ENCODE data around the gene EXOC3L2. TPM values are rescaled to one million over a fixed set of nuclear protein-coding genes. Genes with fewer than 3 reads are reported as not detected.

Gene EXOC3L2
- total and polyA plus RNA-seq, 2 donors (not counting 3 experiments of a cell fraction or from before 2014, with no cell fraction given): 0.66 to 1.8 TPM

DNA sequence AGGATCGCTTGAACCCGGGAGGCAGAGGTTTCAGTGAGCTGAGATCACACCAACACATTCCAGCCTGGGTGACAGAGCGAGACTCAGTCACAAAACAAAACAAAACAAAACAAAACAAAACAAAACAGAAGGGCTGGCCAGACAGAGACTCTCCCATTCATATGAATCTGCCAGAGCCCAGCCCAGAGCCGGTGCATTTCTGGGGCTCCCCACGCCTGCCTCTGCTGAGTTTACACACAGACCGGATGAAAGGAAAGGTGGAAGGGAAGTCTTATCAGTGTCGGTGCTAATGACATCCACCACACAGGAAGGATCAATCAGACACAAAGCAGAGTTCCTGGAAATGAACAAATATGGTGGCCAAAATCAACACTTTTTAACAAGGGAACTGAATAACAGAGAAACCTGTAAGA is 74.0 kb downstream of the EXOC3L2 start:
- H2AFZ ChIP-seq (ENCODE audit: low read depth, low read length): peak overlapping the region; percentile 22
- peak overlapping the region in 1 of 3 experiments; percentile 11 for H3K4me3 ChIP-seq (replicated peaks in 1 of 3; ENCODE audit: insufficient read depth in 1 of 3, low read depth in 1 of 3, low read length in 3 of 3)
- H3K9me3 ChIP-seq (replicated peaks; ENCODE audit: control insufficient read depth, insufficient read depth, low read length): no peaks in the 10 kb centered on the region
- ChIA-PET CTCF (interaction anchor here (0.8 to 2.1 kb wide), 3 partner anchors 9 to 110 kb away, joined by 3 to 7 read pairs (median 6); no protein-coding TSS in a partner anchor), POLR2A (no interaction called here)
- no TSS peak for BruUV-seq (replicated peaks)
- peak overlapping the region; percentile 84 for H3K27ac ChIP-seq (ENCODE audit: insufficient read depth, low read depth, low read length)
- no peaks in the 10 kb centered on the region for H3K9me1 ChIP-seq (replicated peaks; ENCODE audit: control insufficient read depth, extremely low read depth, insufficient read depth, low read length)
- DNase-seq (ENCODE audit: low read depth, low spot score): peak; percentile 72
- H3K36me3 ChIP-seq (ENCODE audit: control insufficient read depth in 2 of 2, extremely low read depth in 1 of 2, insufficient read depth in 2 of 2, low read length in 2 of 2): no peaks in the 10 kb centered on the region
- intact Hi-C loops (cut with micrococcal nuclease) (loop anchor here (1.0 kb wide), 1 partner anchor 9 kb away; no protein-coding TSS in a partner anchor), dilution Hi-C loops (cut with MboI; ENCODE audit: extremely low pct_ligation_motif_present, low sequenced_read_pairs) (no loop called here)
- TF ChIP-seq, protein P1, sequence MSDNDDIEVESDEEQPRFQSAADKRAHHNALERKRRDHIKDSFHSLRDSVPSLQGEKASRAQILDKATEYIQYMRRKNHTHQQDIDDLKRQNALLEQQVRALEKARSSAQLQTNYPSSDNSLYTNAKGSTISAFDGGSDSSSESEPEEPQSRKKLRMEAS (IDR thresholded peaks at IDR 0.05; ENCODE audit: insufficient read depth, insufficient read length): no peak
- TF ChIP-seq MYC (IDR thresholded peaks at IDR 0.05; ENCODE audit: low read depth, low read length) (no peak), CTCF (IDR thresholded peaks at IDR 0.05; ENCODE audit: extremely low read depth in 1 of 2, insufficient read depth in 1 of 2, low read depth in 1 of 2, low read length in 2 of 2) (no peak), GATA2 (IDR thresholded peaks at IDR 0.05; ENCODE audit: insufficient read depth, insufficient read length, low read depth, low read length) (peak; percentile 88), FOS (IDR thresholded peaks at IDR 0.05; ENCODE audit: borderline replicate concordance, insufficient read depth, low read length) (peak; percentile 15), POLR2AphosphoS5 (IDR thresholded peaks at IDR 0.05; ENCODE audit: insufficient read depth, low read depth, low read length) (peak; percentile 82), EZH2 (IDR thresholded peaks at IDR 0.05; ENCODE audit: borderline replicate concordance, low read depth, low read length, severe bottlenecking) (no peak), JUN (IDR thresholded peaks at IDR 0.05; ENCODE audit: borderline replicate concordance, insufficient read depth, insufficient read length, low read depth) (no peak), POLR2A (IDR thresholded peaks at IDR 0.05; ENCODE audit: low read depth, low read length) (no peak)
- no peaks in the 10 kb centered on the region for H3K79me2 ChIP-seq (ENCODE audit: control insufficient read depth, insufficient read depth, low read length)
- no peaks in the 10 kb centered on the region for H3K27me3 ChIP-seq (ENCODE audit: control insufficient read depth in 2 of 2, insufficient read depth in 2 of 2, low read length in 2 of 2)
- FAIRE-seq: peak; percentile 98
- H4K20me1 ChIP-seq (replicated peaks; ENCODE audit: control insufficient read depth, extremely low read depth, insufficient read depth, low read length): no peaks in the 10 kb centered on the region
- H3K4me2 ChIP-seq (ENCODE audit: insufficient read depth, low read length): peak overlapping the region; percentile 87
- peak overlapping the region; percentile 41 for H3K9ac ChIP-seq (replicated peaks; ENCODE audit: extremely low read depth, insufficient read depth, low read length)
- H3K4me1 ChIP-seq (ENCODE audit: control insufficient read depth, extremely low read depth, insufficient read depth, low read length): peaks cover 21% of the 10 kb centered on the region
